CD4-positive, alpha-beta T cell treated with Interleukin-10 for 1 hour (primary cell): ENCODE measurements around the gene NDUFA12.
A peak's percentile ranks its signal among the peaks of the same experiment; 100 is the strongest.
"Not testable (repeated sequence)": the region's sequence is repeated elsewhere in the genome, so short reads cannot be mapped to it uniquely, and the experiment has no call there.

ENCODE experiments used
- DNase-seq: peaks from one replicate; pipeline ENCODE4 v3.0.0-alpha.2; 2020

NDUFA12 gene

GRCh38 chr12:95003213-95003920 lies at the start of gene NDUFA12:
Gene NDUFA12, minus strand, starts transcription at chr12:95003697. Its CDS starts 17 bp downstream, at chr12:95003680.
- DNase-seq = peak; percentile 95

GRCh38 chr12:95051241-95051640 lies 47.7 kb upstream of the NDUFA12 start:
- no peak for DNase-seq

GRCh38 chr12:95037906-95038305 lies 34.4 kb upstream of the NDUFA12 start:
- DNase-seq = no peak

GRCh38 chr12:95034750-95035149 lies 31.3 kb upstream of the NDUFA12 start:
- no peak for DNase-seq

- DNase-seq = no peak
Observed at GRCh38 chr12:95022477-95022876, 19.0 kb upstream of the NDUFA12 start.

- DNase-seq = no peak
Observed at GRCh38 chr12:95017482-95017881, 14.0 kb upstream of the NDUFA12 start.

GRCh38 chr12:95016120-95016519 lies 12.6 kb upstream of the NDUFA12 start:
- DNase-seq = no peak

- DNase-seq = no peak
Observed at GRCh38 chr12:95014554-95014953, 11.1 kb upstream of the NDUFA12 start.

- DNase-seq = no peak
Observed at GRCh38 chr12:95006206-95006605, 2.7 kb upstream of the NDUFA12 start.

GRCh38 chr12:95004610-95005009 lies 1.1 kb upstream of the NDUFA12 start:
- DNase-seq = no peak

GRCh38 chr12:95003921-95004272 lies 400 bp upstream of the NDUFA12 start:
- no peak for DNase-seq

- DNase-seq = no peak
Observed at GRCh38 chr12:95002754-95003153, 743 bp downstream of the NDUFA12 start.

- DNase-seq = no peak
Observed at GRCh38 chr12:94998326-94998725, 5.2 kb downstream of the NDUFA12 start.

GRCh38 chr12:94997726-94998125 lies 5.8 kb downstream of the NDUFA12 start:
- DNase-seq = no peak

GRCh38 chr12:94997061-94997460 lies 6.4 kb downstream of the NDUFA12 start:
- DNase-seq = no peak

- DNase-seq = no peak
Observed at GRCh38 chr12:94994312-94994711, 9.2 kb downstream of the NDUFA12 start.

GRCh38 chr12:94993855-94994254 lies 9.6 kb downstream of the NDUFA12 start:
- not testable (repeated sequence) for DNase-seq

GRCh38 chr12:94990222-94990621 lies 13.3 kb downstream of the NDUFA12 start:
- no peak for DNase-seq

GRCh38 chr12:94988471-94988870 lies 15.0 kb downstream of the NDUFA12 start:
- DNase-seq = peak; percentile 43

- DNase-seq = peak; percentile 51
Observed at GRCh38 chr12:94987801-94988200, 15.7 kb downstream of the NDUFA12 start.

- DNase-seq = peak; percentile 8
Observed at GRCh38 chr12:94987076-94987669, 16.3 kb downstream of the NDUFA12 start.

- not testable (repeated sequence) for DNase-seq
Observed at GRCh38 chr12:94985099-94985498, 18.4 kb downstream of the NDUFA12 start.

- DNase-seq = no peak
Observed at GRCh38 chr12:94983321-94983720, 20.2 kb downstream of the NDUFA12 start.

- no peak for DNase-seq
Observed at GRCh38 chr12:94982456-94982855, 21.0 kb downstream of the NDUFA12 start.

- peak; percentile 31 for DNase-seq
Observed at GRCh38 chr12:94980577-94980976, 22.9 kb downstream of the NDUFA12 start.
